Mesothelial cell of epicardium (in vitro differentiated cells): ENCODE measurements around the gene RAB3D. TPM values are rescaled to one million over a fixed set of nuclear protein-coding genes. Genes with fewer than 3 reads are reported as not detected.

Source experiments
- DNase-seq, 2 experiments: peaks; one replicate each; pipeline ENCODE4 v3.0.0; 2021; ENCODE audit warnings: low spot score in 2 of 2; ENCODE audit not compliant: unreplicated experiment in 2 of 2
- H3K27ac Mint-ChIP-seq: 2 replicates; pipeline ENCODE4 v1.8.0; 2021; ENCODE audit warnings: mixed read lengths
- H3K27me3 Mint-ChIP-seq: 2 replicates; pipeline ENCODE4 v1.8.0; 2021; ENCODE audit warnings: low read depth, mixed read lengths
- H3K36me3 Mint-ChIP-seq: 2 replicates; pipeline ENCODE4 v1.8.0; 2021; ENCODE audit warnings: mixed read lengths
- H3K4me1 Mint-ChIP-seq: 2 replicates; pipeline ENCODE4 v1.8.0; 2021; ENCODE audit warnings: mixed read lengths
- H3K4me3 Mint-ChIP-seq: 2 replicates; pipeline ENCODE4 v1.8.0; 2021; ENCODE audit warnings: mild to moderate bottlenecking, moderate library complexity, mixed read lengths
- H3K9me3 Mint-ChIP-seq: 2 replicates; pipeline ENCODE4 v1.8.0; 2021; ENCODE audit warnings: mixed read lengths
- total RNA-seq: library from RNA; stranded (reverse); gene quantifications from 3 replicates; pipeline ENCODE4 v1.2.1, GENCODE V29; 2021
- TF ChIP-seq, protein P1 (sequence below): fragments of 200-600 bp; sonication (generic); IDR thresholded peaks from one replicate; pipeline ENCODE4 v1.5.0; 2021; ENCODE audit warnings: antibody characterized with exemption; ENCODE audit not compliant: unreplicated experiment

The RAB3D gene, protein sequence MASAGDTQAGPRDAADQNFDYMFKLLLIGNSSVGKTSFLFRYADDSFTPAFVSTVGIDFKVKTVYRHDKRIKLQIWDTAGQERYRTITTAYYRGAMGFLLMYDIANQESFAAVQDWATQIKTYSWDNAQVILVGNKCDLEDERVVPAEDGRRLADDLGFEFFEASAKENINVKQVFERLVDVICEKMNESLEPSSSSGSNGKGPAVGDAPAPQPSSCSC
- 26.3 to 28.4 TPM (median 27.3 TPM) in 3 replicates for total RNA-seq

DNA sequence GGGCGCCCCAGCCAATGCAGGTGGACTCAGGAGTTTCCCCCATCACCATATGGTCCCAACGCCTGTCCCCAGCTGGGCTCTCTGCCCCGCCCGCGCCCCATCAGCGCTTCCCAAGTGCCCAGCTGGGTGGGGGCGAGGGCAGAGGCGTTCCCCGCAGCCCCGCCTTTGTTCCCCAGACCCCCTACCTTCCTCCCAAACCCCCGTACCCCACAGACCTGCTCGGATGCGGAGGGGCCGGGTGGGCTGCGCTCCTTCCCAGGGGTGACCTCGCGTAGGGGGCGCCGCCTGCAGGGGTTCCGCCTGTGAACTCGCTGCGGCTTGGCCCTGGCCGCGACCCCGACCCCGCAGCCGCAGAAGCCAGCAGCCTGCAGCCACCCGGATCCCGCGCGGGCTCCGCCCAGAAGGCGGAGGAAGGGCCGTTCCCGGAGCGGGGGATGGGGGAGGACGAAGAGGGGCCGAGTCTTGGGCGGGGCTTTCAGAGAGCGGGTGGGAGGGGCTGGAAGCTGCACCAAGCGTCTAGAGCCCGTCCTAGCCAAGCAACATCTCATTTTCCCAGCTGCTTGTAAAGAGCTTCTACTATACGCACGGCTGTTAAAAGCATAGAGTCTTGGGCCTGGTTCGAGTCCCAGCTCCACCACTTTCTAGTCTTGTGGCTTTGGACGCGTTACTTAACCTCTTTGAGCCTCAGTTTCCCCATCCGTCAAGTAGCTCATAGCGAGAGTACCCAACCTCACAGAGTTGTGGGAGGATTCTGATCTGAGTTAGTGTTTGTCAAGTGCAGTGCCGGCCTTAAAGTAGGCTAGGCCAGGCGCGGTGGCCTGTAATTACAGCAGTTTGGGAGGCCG, at the start of gene RAB3D:
TSS of gene RAB3D (minus strand) at position 404 of the 845 bp plus-strand sequence. CDS start 2,258 bp downstream, outside the sequence.
- Mint-ChIP-seq H3K36me3 (peaks cover 24% of the 10 kb centered on the region), H3K9me3 (no peaks in the 10 kb centered on the region), H3K27ac (peak within 1 kb of the TSS; percentile 50), H3K4me3 (peak within 1 kb of the TSS; percentile 87), H3K27me3 (no peaks in the 10 kb centered on the region), H3K4me1 (peaks cover 12% of the 10 kb centered on the region)
- DNase-seq, result peak; percentile 84 to 87
- TF ChIP-seq, protein P1, sequence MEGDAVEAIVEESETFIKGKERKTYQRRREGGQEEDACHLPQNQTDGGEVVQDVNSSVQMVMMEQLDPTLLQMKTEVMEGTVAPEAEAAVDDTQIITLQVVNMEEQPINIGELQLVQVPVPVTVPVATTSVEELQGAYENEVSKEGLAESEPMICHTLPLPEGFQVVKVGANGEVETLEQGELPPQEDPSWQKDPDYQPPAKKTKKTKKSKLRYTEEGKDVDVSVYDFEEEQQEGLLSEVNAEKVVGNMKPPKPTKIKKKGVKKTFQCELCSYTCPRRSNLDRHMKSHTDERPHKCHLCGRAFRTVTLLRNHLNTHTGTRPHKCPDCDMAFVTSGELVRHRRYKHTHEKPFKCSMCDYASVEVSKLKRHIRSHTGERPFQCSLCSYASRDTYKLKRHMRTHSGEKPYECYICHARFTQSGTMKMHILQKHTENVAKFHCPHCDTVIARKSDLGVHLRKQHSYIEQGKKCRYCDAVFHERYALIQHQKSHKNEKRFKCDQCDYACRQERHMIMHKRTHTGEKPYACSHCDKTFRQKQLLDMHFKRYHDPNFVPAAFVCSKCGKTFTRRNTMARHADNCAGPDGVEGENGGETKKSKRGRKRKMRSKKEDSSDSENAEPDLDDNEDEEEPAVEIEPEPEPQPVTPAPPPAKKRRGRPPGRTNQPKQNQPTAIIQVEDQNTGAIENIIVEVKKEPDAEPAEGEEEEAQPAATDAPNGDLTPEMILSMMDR, result no peak

DNA sequence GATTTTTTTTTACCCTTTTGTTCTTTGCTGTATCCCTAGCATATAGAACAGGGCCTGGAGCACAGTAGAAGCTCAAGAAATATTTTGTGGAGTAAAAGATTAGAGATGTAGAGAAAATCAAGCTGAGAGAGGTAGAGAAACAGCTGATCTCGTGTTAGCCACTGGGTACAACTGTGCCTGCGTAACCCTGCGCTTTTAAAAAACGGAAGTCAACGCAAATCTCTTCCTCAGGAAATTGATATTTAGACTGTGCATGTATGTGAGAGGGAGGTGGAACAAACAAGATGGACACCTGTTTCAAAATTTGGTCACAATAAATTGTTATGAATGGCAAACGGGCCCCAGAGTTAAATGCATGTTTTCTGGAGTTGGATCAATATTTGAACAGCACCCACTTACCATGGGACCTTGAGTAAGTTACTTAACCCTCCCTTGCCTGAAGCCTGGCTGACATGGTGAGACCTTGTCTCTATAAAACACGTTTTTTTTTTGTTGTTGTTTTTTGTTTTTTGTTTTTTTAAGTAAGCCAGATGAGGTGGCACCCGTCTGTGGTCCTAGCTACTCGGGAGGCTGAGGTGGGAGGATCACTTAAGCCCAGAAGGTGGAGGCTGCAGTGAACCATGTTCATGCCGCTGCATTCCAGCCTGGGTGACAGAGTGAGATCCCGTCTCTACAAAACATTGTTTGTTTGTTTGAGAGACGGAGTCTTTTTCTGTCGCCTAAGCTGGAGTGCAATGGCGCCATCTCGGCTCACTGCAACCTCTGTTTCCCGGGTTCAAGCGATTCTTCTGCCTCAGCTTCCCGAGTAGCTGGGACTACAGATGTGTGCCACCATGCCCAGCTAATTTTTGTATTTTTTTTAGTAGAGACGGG, 47.9 kb upstream of the RAB3D start:
- Mint-ChIP-seq H3K27me3 (peaks cover 13% of the 10 kb centered on the region), H3K4me1 (peaks cover 4% of the 10 kb centered on the region), H3K36me3 (no peaks in the 10 kb centered on the region), H3K4me3 (no peak overlapping the region), H3K9me3 (no peaks in the 10 kb centered on the region), H3K27ac (no peak overlapping the region)
- DNase-seq, result no peak
- TF ChIP-seq, protein P1, result no peak

DNA sequence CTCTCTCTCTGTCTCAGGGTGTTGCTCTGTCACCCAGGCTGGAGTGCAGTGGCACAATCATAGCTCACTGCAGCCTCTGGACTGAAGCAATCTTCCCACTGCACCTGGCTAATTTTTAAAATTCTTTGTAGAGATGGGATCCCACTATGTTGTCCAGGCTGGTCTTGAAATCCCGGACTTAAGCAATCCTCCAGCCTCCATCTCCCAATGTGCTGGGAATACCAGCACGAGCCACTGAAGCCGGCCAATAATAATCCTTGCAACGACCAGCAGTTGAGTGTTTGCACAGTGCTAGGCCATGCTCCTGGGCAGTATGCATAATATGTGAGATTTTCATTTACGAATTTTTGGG, 45.3 kb upstream of the RAB3D start:
- Mint-ChIP-seq H3K4me1 (peaks cover 18% of the 10 kb centered on the region), H3K27ac (no peak overlapping the region), H3K27me3 (peaks cover 25% of the 10 kb centered on the region), H3K4me3 (peak overlapping the region; percentile 50), H3K36me3 (no peaks in the 10 kb centered on the region), H3K9me3 (no peaks in the 10 kb centered on the region)
- TF ChIP-seq, protein P1, result no peak
- DNase-seq, result no peak

DNA sequence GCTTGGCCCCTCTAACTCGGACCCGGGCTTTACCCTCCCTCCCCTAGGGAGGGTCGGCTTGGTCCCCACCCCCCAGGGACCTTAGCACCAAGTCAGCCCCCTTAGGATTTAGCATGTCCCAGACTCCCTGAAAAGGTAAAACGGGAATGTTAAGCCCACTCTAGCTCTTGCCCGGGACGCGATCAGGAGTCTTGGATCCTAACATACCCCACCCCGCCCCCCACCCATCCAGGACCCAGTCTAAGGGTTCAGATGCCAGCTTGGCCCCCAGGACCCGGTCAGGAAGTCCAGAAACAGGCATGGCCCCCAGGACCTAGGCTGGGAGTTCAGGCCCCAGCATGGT, 44.2 kb upstream of the RAB3D start:
- no peak for DNase-seq
- H3K4me3 Mint-ChIP-seq, result peak overlapping the region; percentile 84
- H3K27ac Mint-ChIP-seq, result no peak overlapping the region
- H3K4me1 Mint-ChIP-seq, result peaks cover 18% of the 10 kb centered on the region
- TF ChIP-seq, protein P1, result no peak
- peaks cover 25% of the 10 kb centered on the region for H3K27me3 Mint-ChIP-seq
- no peaks in the 10 kb centered on the region for H3K9me3 Mint-ChIP-seq
- H3K36me3 Mint-ChIP-seq, result no peaks in the 10 kb centered on the region

DNA sequence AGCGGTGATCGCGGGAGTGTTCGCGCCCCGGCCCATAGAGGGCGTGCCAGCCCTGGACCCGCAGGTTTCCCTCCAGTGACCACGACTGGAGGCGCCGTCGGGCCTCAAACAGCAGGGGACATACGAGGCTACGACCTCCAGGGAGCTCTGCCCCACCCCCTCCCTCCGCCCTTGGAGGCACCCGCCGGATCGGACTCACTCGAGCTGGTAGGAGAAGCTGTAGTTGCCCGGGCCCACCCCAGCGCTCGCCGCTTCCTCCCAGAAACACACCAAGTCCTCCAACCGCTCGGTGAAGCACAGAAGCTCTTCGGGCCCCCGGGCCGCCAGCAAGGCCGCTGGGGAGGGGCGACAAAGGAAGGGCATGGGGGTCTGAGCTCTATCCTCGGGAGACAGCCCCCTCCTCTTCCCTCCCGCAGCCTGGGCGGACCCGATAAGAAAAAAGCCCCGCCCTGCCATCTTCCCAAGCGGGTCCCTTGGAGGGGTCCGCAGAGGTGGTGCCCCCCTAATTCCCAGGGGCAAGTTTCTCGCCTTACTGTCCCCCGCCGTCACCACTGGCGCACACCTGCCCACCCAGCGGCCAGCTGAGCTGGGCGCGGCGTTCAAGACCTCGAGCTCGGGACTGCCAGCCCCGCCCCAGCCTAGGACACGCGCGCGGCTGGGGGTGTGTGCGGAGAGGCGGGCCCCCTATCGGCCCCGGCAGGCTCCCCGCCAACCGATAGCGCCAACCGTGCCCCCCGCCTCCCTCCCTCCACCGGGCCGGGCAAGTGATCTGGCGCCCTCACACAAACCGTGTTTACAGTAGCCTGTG, 43.6 kb upstream of the RAB3D start:
- H3K9me3 Mint-ChIP-seq, result no peaks in the 10 kb centered on the region
- peaks cover 18% of the 10 kb centered on the region for H3K4me1 Mint-ChIP-seq
- H3K4me3 Mint-ChIP-seq, result peak overlapping the region; percentile 84
- TF ChIP-seq, protein P1, result peak; percentile 85
- H3K27me3 Mint-ChIP-seq, result peaks cover 25% of the 10 kb centered on the region
- H3K27ac Mint-ChIP-seq, result no peak overlapping the region
- no peaks in the 10 kb centered on the region for H3K36me3 Mint-ChIP-seq
- DNase-seq, result no peak
